Stimulated activated effector memory CD8-positive, alpha-beta T cell treated with anti-CD3 and anti-CD28 coated beads, Interleukin-12 subunit alpha, Interleukin-12 subunit beta, amount 100 ng/mL, for 72 hours (primary cell): ENCODE data around the gene GSTT2B.
"Not testable (repeated sequence)": the region's sequence is repeated elsewhere in the genome, so short reads cannot be mapped to it uniquely, and the experiment has no call there.

Experiments
- ATAC-seq: fragments of 150-1000 bp; cut with Tn5 transposase; 2 replicates; pipeline ENCODE4 v1.10.0; 2021
- DNase-seq, 2 donors: peaks; one replicate each; pipeline ENCODE4 v3.0.0; 2021 to 2022; ENCODE audit warnings: low spot score in 2 of 2
- H3K27ac Mint-ChIP-seq: one replicate; pipeline ENCODE4 v1.8.0; 2022; ENCODE audit warnings: mild to moderate bottlenecking, mixed read lengths
- H3K36me3 Mint-ChIP-seq: one replicate; pipeline ENCODE4 v1.8.0; 2022; ENCODE audit warnings: mild to moderate bottlenecking, mixed read lengths
- H3K4me1 Mint-ChIP-seq: one replicate; pipeline ENCODE4 v1.8.0; 2022; ENCODE audit warnings: mixed read lengths
- H3K4me3 Mint-ChIP-seq: one replicate; pipeline ENCODE4 v1.8.0; 2022; ENCODE audit warnings: mild to moderate bottlenecking, mixed read lengths
- H3K9me3 Mint-ChIP-seq: one replicate; pipeline ENCODE4 v1.8.0; 2022; ENCODE audit warnings: mixed read lengths

Gene GSTT2B

GRCh38 chr22:23997092-23997491 is 36.1 kb upstream of the GSTT2B start:
- no peaks in the 10 kb centered on the region for H3K9me3 Mint-ChIP-seq
- no peaks in the 10 kb centered on the region for H3K4me1 Mint-ChIP-seq
- ATAC-seq (no peak), DNase-seq (no peak)
- H3K4me3 Mint-ChIP-seq: no peak overlapping the region
- H3K36me3 Mint-ChIP-seq: no peaks in the 10 kb centered on the region
- H3K27ac Mint-ChIP-seq: no peak overlapping the region

- DNase-seq: peak in 1 of 2 donors; percentile 52
- not testable (repeated sequence) for H3K4me3 Mint-ChIP-seq, H3K27ac Mint-ChIP-seq, H3K36me3 Mint-ChIP-seq, H3K9me3 Mint-ChIP-seq, H3K4me1 Mint-ChIP-seq, ATAC-seq
These were observed 32.7 kb upstream of the GSTT2B start for GRCh38 chr22:23993581-23994177.

GRCh38 chr22:23993080-23993479 is 32.1 kb upstream of the GSTT2B start:
- not testable (repeated sequence) for H3K4me3 Mint-ChIP-seq, H3K27ac Mint-ChIP-seq, DNase-seq

GRCh38 chr22:23989583-23990244 is 28.7 kb upstream of the GSTT2B start:
- H3K36me3 Mint-ChIP-seq, H3K9me3 Mint-ChIP-seq, H3K4me3 Mint-ChIP-seq, DNase-seq: not testable (repeated sequence)
- H3K4me1 Mint-ChIP-seq: peaks cover 12% of the 10 kb centered on the region
- peak; percentile 64 for ATAC-seq
- peak overlapping the region; percentile 67 for H3K27ac Mint-ChIP-seq

More at GRCh38 chr22:23993080-23993479, 32.1 kb upstream of the GSTT2B start:
- not testable (repeated sequence) for H3K9me3 Mint-ChIP-seq, ATAC-seq, H3K36me3 Mint-ChIP-seq, H3K4me1 Mint-ChIP-seq

GRCh38 chr22:23986538-23987178 is 25.7 kb upstream of the GSTT2B start:
- not testable (repeated sequence) for H3K36me3 Mint-ChIP-seq, H3K9me3 Mint-ChIP-seq
- peak overlapping the region; percentile 2 for H3K27ac Mint-ChIP-seq

GRCh38 chr22:23986089-23986488 is 25.1 kb upstream of the GSTT2B start:
- peaks cover 16% of the 10 kb centered on the region for H3K4me1 Mint-ChIP-seq
- H3K4me3 Mint-ChIP-seq, H3K27ac Mint-ChIP-seq, H3K9me3 Mint-ChIP-seq, H3K36me3 Mint-ChIP-seq, ATAC-seq: not testable (repeated sequence)
- DNase-seq: peak in 1 of 2 donors; percentile 44

More at GRCh38 chr22:23986538-23987178, 25.7 kb upstream of the GSTT2B start:
- not testable (repeated sequence) for ATAC-seq, DNase-seq, H3K4me3 Mint-ChIP-seq
- peaks cover 16% of the 10 kb centered on the region for H3K4me1 Mint-ChIP-seq

- peak; percentile 84 for ATAC-seq
- no peak overlapping the region for H3K4me3 Mint-ChIP-seq
- H3K27ac Mint-ChIP-seq: peak overlapping the region; percentile 49
- H3K36me3 Mint-ChIP-seq: peaks cover 5% of the 10 kb centered on the region
- peak; percentile 15 to 73 for DNase-seq
- no peaks in the 10 kb centered on the region for H3K9me3 Mint-ChIP-seq
- H3K4me1 Mint-ChIP-seq: peaks cover 16% of the 10 kb centered on the region
These were observed 23.4 kb upstream of the GSTT2B start for GRCh38 chr22:23984430-23984829.

GRCh38 chr22:23980567-23980966 is 19.6 kb upstream of the GSTT2B start:
- not testable (repeated sequence) for H3K36me3 Mint-ChIP-seq, H3K27ac Mint-ChIP-seq, H3K4me3 Mint-ChIP-seq, H3K9me3 Mint-ChIP-seq, DNase-seq, H3K4me1 Mint-ChIP-seq, ATAC-seq

- not testable (repeated sequence) for H3K4me3 Mint-ChIP-seq, ATAC-seq, H3K4me1 Mint-ChIP-seq, H3K36me3 Mint-ChIP-seq, DNase-seq, H3K27ac Mint-ChIP-seq, H3K9me3 Mint-ChIP-seq
These were observed 18.7 kb upstream of the GSTT2B start, which contains the start of gene GSTT2 for GRCh38 chr22:23979557-23980240. Gene GSTT2 (plus strand): TSS chr22:23980134.

GRCh38 chr22:23977304-23977703 is 16.3 kb upstream of the GSTT2B start:
- ATAC-seq, H3K4me1 Mint-ChIP-seq, H3K4me3 Mint-ChIP-seq, DNase-seq, H3K9me3 Mint-ChIP-seq, H3K36me3 Mint-ChIP-seq, H3K27ac Mint-ChIP-seq: not testable (repeated sequence)

GRCh38 chr22:23974836-23975352 is 13.9 kb upstream of the GSTT2B start:
- ATAC-seq: peak; percentile 58
- Mint-ChIP-seq H3K4me1 (peaks cover 22% of the 10 kb centered on the region), H3K36me3 (peaks cover 23% of the 10 kb centered on the region)
- not testable (repeated sequence) for H3K4me3 Mint-ChIP-seq, DNase-seq, H3K27ac Mint-ChIP-seq, H3K9me3 Mint-ChIP-seq

- ATAC-seq: peak; percentile 97
- not testable (repeated sequence) for H3K27ac Mint-ChIP-seq, H3K9me3 Mint-ChIP-seq, DNase-seq, H3K4me3 Mint-ChIP-seq
- Mint-ChIP-seq H3K4me1 (peaks cover 27% of the 10 kb centered on the region), H3K36me3 (peaks cover 29% of the 10 kb centered on the region)
These were observed 13.3 kb upstream of the GSTT2B start, which contains the start of gene DDT for GRCh38 chr22:23974345-23974744. Gene DDT (minus strand): TSS chr22:23974441. CDS start chr22:23974414, 27 bp downstream.

GRCh38 chr22:23971927-23972326 is 10.9 kb upstream of the GSTT2B start:
- Mint-ChIP-seq H3K36me3 (peaks cover 35% of the 10 kb centered on the region), H3K4me1 (peaks cover 33% of the 10 kb centered on the region), H3K27ac (peak overlapping the region; percentile 1)
- DNase-seq, ATAC-seq, H3K9me3 Mint-ChIP-seq, H3K4me3 Mint-ChIP-seq: not testable (repeated sequence)

GRCh38 chr22:23970816-23971486 is 10.0 kb upstream of the GSTT2B start:
- Mint-ChIP-seq H3K4me3 (peak overlapping the region; percentile 4), H3K36me3 (peaks cover 35% of the 10 kb centered on the region), H3K9me3 (no peaks in the 10 kb centered on the region), H3K4me1 (peaks cover 33% of the 10 kb centered on the region), H3K27ac (peak overlapping the region; percentile 1)
- no peak for DNase-seq
- ATAC-seq: no peak
